ENCODE results near the gene CSTF3. TPM values are rescaled to one million over a fixed set of nuclear protein-coding genes. Genes with fewer than 3 reads are reported as not detected.
"Not testable (repeated sequence)": the region's sequence is repeated elsewhere in the genome, so short reads cannot be mapped to it uniquely, and the experiment has no call there.

Gene CSTF3
- total and polyA plus RNA-seq, 10 of the 15 experiments (the other 5 are each of a cell fraction or from before 2014, with no cell fraction given) = 25.4 to 63.5 (median 49.5) TPM

- RAD21 ChIA-PET (ENCODE audit: unreplicated experiment) = interaction anchor here (1.2 kb wide), 1 partner anchor 11 kb away, joined by 3 read pairs; no protein-coding TSS in a partner anchor
- H3K79me2 ChIP-seq (ENCODE audit: control insufficient read depth, insufficient read depth, low read length) = no peaks in the 10 kb centered on the region
- H3K9me3 ChIP-seq (replicated peaks; ENCODE audit: control insufficient read depth, insufficient read depth, low read length) = no peaks in the 10 kb centered on the region
- 89% methylated on average over 8 of the region's 8 CpGs for WGBS (ENCODE audit: insufficient coverage, insufficient replicate concordance, low lambda C conversion rate, missing lambda C conversion rate)
- no peak overlapping the region for H2AFZ ChIP-seq (ENCODE audit: control insufficient read depth, low read depth, low read length)
- TF ChIP-seq MTA2 (IDR thresholded peaks at IDR 0.05; ENCODE audit: low read depth) (no peak), EP300 (IDR thresholded peaks at IDR 0.05; ENCODE audit: borderline replicate concordance in 1 of 2, control insufficient read depth in 1 of 2, low read depth in 2 of 2, low read length in 2 of 2) (no peak), NR2C2 (IDR thresholded peaks at IDR 0.05; ENCODE audit: borderline replicate concordance, control insufficient read depth, insufficient read length, low read depth) (no peak), RUNX3 (IDR thresholded peaks at IDR 0.05; ENCODE audit: low read length) (no peak), RBBP5 (conservative IDR thresholded peaks at IDR 0.05) (no peak), CHD4 (IDR thresholded peaks at IDR 0.05) (no peak), BACH1 (IDR thresholded peaks at IDR 0.05; ENCODE audit: borderline replicate concordance) (no peak)
- ATAC-seq (no peak), DNase-seq (ENCODE audit: low read depth, low spot score) (no peak), FAIRE-seq (no peak)
- no peak overlapping the region for H3K27ac ChIP-seq (ENCODE audit: control insufficient read depth, insufficient read depth)
- no peaks in the 10 kb centered on the region for H3K36me3 ChIP-seq (ENCODE audit: control insufficient read depth in 2 of 2, insufficient read depth in 2 of 2, low read length in 1 of 2)
- H3K9ac ChIP-seq (ENCODE audit: control insufficient read depth, insufficient read depth, low read length) = no peak overlapping the region
- intact Hi-C loops (cut with micrococcal nuclease; ENCODE audit: unreplicated experiment) (no loop called here), in situ Hi-C loops (cut with MboI) (no loop called here)
- CTCF ChIA-PET = interaction anchor here (1.8 to 3.0 kb wide), 2 partner anchors 10 to 12 kb away, joined by 5 to 17 read pairs; no protein-coding TSS in a partner anchor
- no peaks in the 10 kb centered on the region for H4K20me1 ChIP-seq (ENCODE audit: control insufficient read depth, insufficient read depth)
- H3K27me3 ChIP-seq (replicated peaks in 1 of 2; ENCODE audit: control insufficient read depth in 2 of 2, insufficient read depth in 2 of 2, low read length in 1 of 2) = no peaks in the 10 kb centered on the region
- H3K4me2 ChIP-seq (ENCODE audit: control insufficient read depth, insufficient read depth) = no peak overlapping the region
- SMC1A ChIA-PET (ENCODE audit: uncharacterized antibody, unreplicated experiment) = interaction anchor here (1.0 to 2.0 kb wide), 4 partner anchors 11 to 648 kb away, joined by 3 to 8 read pairs (median 4); no protein-coding TSS in a partner anchor
- H3K4me3 ChIP-seq = no peak overlapping the region
- BruUV-seq (replicated peaks) = no TSS peak
- H3K4me1 ChIP-seq (ENCODE audit: control insufficient read depth, insufficient read depth, low read length) = no peaks in the 10 kb centered on the region
- POLR2A ChIA-PET = no interaction called here
Observed at GRCh38 chr11:33177676-33178336, 16.5 kb upstream of the CSTF3 start.

GRCh38 chr11:33176760-33177159, 15.5 kb upstream of the CSTF3 start:
- H3K27ac ChIP-seq (ENCODE audit: control insufficient read depth, insufficient read depth); intact Hi-C loops (cut with micrococcal nuclease; ENCODE audit: unreplicated experiment); FAIRE-seq; H4K20me1 ChIP-seq (ENCODE audit: control insufficient read depth, insufficient read depth); H3K9ac ChIP-seq (ENCODE audit: control insufficient read depth, insufficient read depth, low read length); H3K4me2 ChIP-seq (ENCODE audit: control insufficient read depth, insufficient read depth); H3K4me1 ChIP-seq (ENCODE audit: control insufficient read depth, insufficient read depth, low read length); in situ Hi-C loops (cut with MboI); ATAC-seq; DNase-seq (ENCODE audit: low read depth, low spot score); H3K27me3 ChIP-seq (replicated peaks in 1 of 2; ENCODE audit: control insufficient read depth in 2 of 2, insufficient read depth in 2 of 2, low read length in 1 of 2); H2AFZ ChIP-seq (ENCODE audit: control insufficient read depth, low read depth, low read length); H3K36me3 ChIP-seq (ENCODE audit: control insufficient read depth in 2 of 2, insufficient read depth in 2 of 2, low read length in 1 of 2); RAD21 ChIA-PET (ENCODE audit: unreplicated experiment); H3K79me2 ChIP-seq (ENCODE audit: control insufficient read depth, insufficient read depth, low read length); H3K9me3 ChIP-seq (replicated peaks; ENCODE audit: control insufficient read depth, insufficient read depth, low read length); H3K4me3 ChIP-seq; POLR2A ChIA-PET; BruUV-seq (replicated peaks): not testable (repeated sequence)
- ChIA-PET CTCF (interaction anchor here (0.6 to 3.0 kb wide), 4 partner anchors 9 to 598 kb away, joined by 3 to 17 read pairs (median 4); no protein-coding TSS in a partner anchor), SMC1A (ENCODE audit: uncharacterized antibody, unreplicated experiment) (interaction anchor here (1.0 to 2.0 kb wide), 3 partner anchors 12 to 649 kb away, joined by 3 to 6 read pairs (median 3); no protein-coding TSS in a partner anchor)
- 88% methylated on average over 5 of the region's 5 CpGs for WGBS (ENCODE audit: insufficient coverage, insufficient replicate concordance, low lambda C conversion rate, missing lambda C conversion rate)

Data from GM12878 (cell line).